ENCODE measurements around the gene DAPL1. TPM values are rescaled to one million over a fixed set of nuclear protein-coding genes. Genes with fewer than 3 reads are reported as not detected.
A peak's percentile ranks its signal among the peaks of the same experiment; 100 is the strongest.
"Not testable (repeated sequence)": the region's sequence is repeated elsewhere in the genome, so short reads cannot be mapped to it uniquely, and the experiment has no call there.

DAPL1 gene
- total RNA-seq, 1 experiment from 2014 or later = not detected

DNA sequence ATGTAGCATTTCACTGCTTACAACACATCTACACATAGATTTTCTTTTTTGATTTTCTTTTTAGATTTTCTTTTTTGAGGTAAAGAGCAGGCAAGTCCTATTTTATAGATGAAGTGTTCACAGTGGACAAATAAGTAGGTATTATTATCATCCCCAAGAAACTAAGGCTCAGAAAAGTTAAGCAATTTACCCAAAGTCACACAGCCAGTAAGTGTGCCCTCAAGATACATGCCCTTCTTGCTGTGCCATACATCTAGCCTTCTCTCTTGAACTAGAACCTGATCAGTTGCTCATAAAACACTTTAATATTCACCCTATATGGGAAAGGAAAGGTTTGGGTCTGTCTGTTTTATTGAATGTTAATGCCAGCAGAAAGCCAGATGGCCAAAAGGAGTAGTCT lies 50.3 kb downstream of the DAPL1 start:
- TF ChIP-seq NR2C2 (CRISPR knock-in tag; IDR thresholded peaks at IDR 0.05) = no peak
- Mint-ChIP-seq H3K27ac (no peak overlapping the region), H3K27me3 (ENCODE audit: low read depth) (0 out of 2 replicates have a peak, but pooled peaks cover 3% of the 10 kb centered on the region), H3K9me3 (no peaks in the 10 kb centered on the region), H3K4me3 (no peak overlapping the region), H3K36me3 (no peaks in the 10 kb centered on the region), H3K4me1 (peaks cover 24% of the 10 kb centered on the region)
- ATAC-seq (no peak), DNase-seq (ENCODE audit: low spot score) (no peak)
- CTCF ChIA-PET = interaction anchor here (1.1 to 1.2 kb wide), 3 partner anchors 16 to 99 kb away, joined by 3 to 4 read pairs (median 3); no protein-coding TSS in a partner anchor
- POLR2A ChIA-PET = no interaction called here

DNA sequence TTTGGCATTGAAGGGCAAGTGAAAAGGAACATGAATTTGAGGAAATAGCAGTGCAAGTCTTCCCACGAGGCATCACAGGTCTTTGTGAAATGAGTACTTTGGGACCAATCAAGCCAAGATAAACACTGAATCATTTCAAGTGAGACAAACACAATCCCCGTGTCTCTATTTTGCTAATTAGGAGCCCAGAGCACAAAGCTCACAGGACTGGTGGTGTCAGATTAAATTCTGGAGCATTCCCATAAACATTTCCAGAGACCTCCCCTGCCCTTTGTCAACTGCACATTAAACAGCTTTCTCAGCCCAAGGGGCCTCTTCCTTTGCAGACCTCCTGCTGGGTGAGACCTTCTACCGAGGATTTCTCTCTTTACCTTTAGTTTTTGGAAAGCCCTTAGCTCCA lies 50.7 kb downstream of the DAPL1 start:
- ATAC-seq (peak; percentile 64), DNase-seq (ENCODE audit: low spot score) (no peak)
- Mint-ChIP-seq H3K4me1 (peaks cover 24% of the 10 kb centered on the region), H3K27ac (no peak overlapping the region), H3K36me3 (no peaks in the 10 kb centered on the region), H3K9me3 (no peaks in the 10 kb centered on the region), H3K27me3 (ENCODE audit: low read depth) (0 out of 2 replicates have a peak, but pooled peaks cover 3% of the 10 kb centered on the region), H3K4me3 (no peak overlapping the region)
- ChIA-PET POLR2A (no interaction called here), CTCF (interaction anchor here (1.1 to 1.2 kb wide), 3 partner anchors 17 to 100 kb away, joined by 3 to 4 read pairs (median 3); no protein-coding TSS in a partner anchor)
- TF ChIP-seq, protein P1, sequence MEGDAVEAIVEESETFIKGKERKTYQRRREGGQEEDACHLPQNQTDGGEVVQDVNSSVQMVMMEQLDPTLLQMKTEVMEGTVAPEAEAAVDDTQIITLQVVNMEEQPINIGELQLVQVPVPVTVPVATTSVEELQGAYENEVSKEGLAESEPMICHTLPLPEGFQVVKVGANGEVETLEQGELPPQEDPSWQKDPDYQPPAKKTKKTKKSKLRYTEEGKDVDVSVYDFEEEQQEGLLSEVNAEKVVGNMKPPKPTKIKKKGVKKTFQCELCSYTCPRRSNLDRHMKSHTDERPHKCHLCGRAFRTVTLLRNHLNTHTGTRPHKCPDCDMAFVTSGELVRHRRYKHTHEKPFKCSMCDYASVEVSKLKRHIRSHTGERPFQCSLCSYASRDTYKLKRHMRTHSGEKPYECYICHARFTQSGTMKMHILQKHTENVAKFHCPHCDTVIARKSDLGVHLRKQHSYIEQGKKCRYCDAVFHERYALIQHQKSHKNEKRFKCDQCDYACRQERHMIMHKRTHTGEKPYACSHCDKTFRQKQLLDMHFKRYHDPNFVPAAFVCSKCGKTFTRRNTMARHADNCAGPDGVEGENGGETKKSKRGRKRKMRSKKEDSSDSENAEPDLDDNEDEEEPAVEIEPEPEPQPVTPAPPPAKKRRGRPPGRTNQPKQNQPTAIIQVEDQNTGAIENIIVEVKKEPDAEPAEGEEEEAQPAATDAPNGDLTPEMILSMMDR (IDR thresholded peaks at IDR 0.05) = no peak
- TF ChIP-seq FOXJ3 (CRISPR knock-in tag; IDR thresholded peaks at IDR 0.05; ENCODE audit: borderline replicate concordance) (no peak), NR3C1 (CRISPR knock-in tag; conservative IDR thresholded peaks at IDR 0.05; ENCODE audit: low read depth) (no peak), SP1 (CRISPR knock-in tag; conservative IDR thresholded peaks at IDR 0.05) (no peak), ELF4 (CRISPR knock-in tag; IDR thresholded peaks at IDR 0.05; ENCODE audit: low read depth) (no peak)
- TF ChIP-seq, protein P2, sequence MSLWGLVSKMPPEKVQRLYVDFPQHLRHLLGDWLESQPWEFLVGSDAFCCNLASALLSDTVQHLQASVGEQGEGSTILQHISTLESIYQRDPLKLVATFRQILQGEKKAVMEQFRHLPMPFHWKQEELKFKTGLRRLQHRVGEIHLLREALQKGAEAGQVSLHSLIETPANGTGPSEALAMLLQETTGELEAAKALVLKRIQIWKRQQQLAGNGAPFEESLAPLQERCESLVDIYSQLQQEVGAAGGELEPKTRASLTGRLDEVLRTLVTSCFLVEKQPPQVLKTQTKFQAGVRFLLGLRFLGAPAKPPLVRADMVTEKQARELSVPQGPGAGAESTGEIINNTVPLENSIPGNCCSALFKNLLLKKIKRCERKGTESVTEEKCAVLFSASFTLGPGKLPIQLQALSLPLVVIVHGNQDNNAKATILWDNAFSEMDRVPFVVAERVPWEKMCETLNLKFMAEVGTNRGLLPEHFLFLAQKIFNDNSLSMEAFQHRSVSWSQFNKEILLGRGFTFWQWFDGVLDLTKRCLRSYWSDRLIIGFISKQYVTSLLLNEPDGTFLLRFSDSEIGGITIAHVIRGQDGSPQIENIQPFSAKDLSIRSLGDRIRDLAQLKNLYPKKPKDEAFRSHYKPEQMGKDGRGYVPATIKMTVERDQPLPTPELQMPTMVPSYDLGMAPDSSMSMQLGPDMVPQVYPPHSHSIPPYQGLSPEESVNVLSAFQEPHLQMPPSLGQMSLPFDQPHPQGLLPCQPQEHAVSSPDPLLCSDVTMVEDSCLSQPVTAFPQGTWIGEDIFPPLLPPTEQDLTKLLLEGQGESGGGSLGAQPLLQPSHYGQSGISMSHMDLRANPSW (CRISPR knock-in tag; conservative IDR thresholded peaks at IDR 0.05; ENCODE audit: low read depth) = no peak
- TF ChIP-seq, protein P3, sequence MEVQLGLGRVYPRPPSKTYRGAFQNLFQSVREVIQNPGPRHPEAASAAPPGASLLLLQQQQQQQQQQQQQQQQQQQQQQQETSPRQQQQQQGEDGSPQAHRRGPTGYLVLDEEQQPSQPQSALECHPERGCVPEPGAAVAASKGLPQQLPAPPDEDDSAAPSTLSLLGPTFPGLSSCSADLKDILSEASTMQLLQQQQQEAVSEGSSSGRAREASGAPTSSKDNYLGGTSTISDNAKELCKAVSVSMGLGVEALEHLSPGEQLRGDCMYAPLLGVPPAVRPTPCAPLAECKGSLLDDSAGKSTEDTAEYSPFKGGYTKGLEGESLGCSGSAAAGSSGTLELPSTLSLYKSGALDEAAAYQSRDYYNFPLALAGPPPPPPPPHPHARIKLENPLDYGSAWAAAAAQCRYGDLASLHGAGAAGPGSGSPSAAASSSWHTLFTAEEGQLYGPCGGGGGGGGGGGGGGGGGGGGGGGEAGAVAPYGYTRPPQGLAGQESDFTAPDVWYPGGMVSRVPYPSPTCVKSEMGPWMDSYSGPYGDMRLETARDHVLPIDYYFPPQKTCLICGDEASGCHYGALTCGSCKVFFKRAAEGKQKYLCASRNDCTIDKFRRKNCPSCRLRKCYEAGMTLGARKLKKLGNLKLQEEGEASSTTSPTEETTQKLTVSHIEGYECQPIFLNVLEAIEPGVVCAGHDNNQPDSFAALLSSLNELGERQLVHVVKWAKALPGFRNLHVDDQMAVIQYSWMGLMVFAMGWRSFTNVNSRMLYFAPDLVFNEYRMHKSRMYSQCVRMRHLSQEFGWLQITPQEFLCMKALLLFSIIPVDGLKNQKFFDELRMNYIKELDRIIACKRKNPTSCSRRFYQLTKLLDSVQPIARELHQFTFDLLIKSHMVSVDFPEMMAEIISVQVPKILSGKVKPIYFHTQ (CRISPR knock-in tag; IDR thresholded peaks at IDR 0.05) = no peak
- TF ChIP-seq, protein P4, sequence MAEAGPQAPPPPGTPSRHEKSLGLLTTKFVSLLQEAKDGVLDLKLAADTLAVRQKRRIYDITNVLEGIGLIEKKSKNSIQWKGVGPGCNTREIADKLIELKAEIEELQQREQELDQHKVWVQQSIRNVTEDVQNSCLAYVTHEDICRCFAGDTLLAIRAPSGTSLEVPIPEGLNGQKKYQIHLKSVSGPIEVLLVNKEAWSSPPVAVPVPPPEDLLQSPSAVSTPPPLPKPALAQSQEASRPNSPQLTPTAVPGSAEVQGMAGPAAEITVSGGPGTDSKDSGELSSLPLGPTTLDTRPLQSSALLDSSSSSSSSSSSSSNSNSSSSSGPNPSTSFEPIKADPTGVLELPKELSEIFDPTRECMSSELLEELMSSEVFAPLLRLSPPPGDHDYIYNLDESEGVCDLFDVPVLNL (CRISPR knock-in tag; IDR thresholded peaks at IDR 0.05; ENCODE audit: borderline replicate concordance, low read depth) = no peak

DNA sequence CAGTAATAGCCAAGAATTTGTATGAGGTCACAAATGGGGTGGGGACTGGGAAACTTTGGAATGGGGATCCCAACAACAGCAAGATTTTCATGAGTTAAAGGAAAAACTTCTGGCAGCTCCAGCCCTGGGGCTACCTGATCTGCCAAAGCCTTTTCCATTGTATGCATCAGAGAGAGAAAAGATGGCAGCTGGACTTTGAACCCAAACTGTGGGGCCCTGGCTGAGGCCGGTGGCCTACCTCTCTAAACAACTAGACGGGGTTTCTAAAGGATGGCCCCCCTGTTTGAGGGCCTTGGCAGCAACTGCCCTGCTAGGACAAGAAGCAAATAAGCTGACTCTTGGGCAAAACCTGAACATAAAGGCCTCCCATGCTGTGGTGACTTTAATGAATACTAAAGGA lies 52.4 kb downstream of the DAPL1 start:
- H3K36me3 Mint-ChIP-seq; DNase-seq (ENCODE audit: low spot score); H3K9me3 Mint-ChIP-seq; CTCF ChIA-PET; ATAC-seq; H3K4me3 Mint-ChIP-seq; H3K27ac Mint-ChIP-seq; POLR2A ChIA-PET; H3K27me3 Mint-ChIP-seq (ENCODE audit: low read depth): not testable (repeated sequence)
- H3K4me1 Mint-ChIP-seq = peaks cover 24% of the 10 kb centered on the region

DNA sequence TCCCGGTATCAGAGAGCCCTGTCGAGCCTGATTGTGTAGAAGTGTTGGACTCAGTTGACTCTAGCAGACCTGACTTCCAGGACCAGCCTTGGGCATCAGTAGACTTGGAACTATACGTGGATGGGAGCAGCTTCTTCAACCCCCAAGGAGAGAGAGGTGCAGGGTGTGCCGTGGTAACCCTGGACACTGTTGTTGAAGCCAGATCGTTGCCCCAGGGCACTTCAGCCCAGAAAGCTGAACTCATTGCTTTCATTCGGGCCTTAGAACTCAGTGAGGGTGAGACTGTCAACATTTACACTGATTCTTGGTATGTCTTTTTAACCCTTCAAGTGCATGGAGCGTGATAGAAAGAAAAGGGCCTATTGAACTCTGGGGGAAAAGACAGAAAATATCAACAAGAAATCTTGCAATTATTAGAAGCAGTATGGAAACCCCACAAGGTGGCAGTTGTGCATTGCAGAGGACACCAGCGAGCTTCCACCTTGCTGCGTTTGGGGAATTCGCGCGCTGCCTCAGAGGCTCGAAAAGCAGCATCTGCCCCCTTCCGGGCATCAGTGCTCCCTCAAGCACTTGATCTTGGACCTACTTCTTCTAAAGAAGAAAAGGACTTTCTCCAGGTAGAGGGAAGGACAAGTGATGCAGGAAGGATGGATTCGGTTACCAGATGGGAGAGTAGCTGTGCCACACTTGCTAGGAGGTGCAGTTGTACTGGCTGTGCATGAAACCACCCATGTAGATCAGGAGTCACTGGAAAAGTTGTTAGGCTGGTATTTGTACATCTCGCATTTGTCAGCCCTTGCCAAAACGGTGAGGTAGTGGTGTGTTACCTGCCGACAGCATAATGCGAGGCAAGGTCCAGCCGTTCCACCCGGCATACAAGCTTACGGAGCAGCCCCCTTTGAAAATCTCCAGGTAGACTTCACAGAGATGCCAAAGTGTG lies 53.2 kb downstream of the DAPL1 start:
- POLR2A ChIA-PET; H3K27me3 Mint-ChIP-seq (ENCODE audit: low read depth); H3K9me3 Mint-ChIP-seq; H3K4me3 Mint-ChIP-seq; H3K27ac Mint-ChIP-seq; ATAC-seq; H3K36me3 Mint-ChIP-seq: not testable (repeated sequence)
- CTCF ChIA-PET = interaction anchor here (0.6 to 1.2 kb wide), 5 partner anchors 18 to 103 kb away, joined by 3 to 5 read pairs (median 3); no protein-coding TSS in a partner anchor
- peak; percentile 56 for DNase-seq (ENCODE audit: low spot score)
- peaks cover 24% of the 10 kb centered on the region for H3K4me1 Mint-ChIP-seq

DNA sequence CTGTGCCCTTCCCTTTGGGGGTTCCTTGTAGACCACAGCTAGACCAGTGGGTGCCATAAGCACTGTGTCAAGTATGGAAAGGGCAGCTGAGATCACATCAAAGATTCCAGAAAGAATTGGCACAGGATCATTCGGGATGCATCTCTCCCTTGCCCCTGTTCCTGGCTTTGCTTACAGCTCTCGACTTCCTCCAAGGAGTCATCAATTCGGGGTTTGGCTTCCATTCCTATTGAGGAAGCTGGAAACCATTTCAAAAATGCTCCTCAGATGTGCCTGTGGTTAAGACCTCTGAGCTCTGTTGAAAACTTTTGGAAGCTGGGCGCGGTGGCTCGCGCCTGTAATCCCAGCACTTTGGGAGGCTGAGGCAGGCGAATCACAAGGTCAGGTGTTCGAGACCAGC lies 65.1 kb downstream of the DAPL1 start:
- Mint-ChIP-seq H3K4me1 (peaks cover 22% of the 10 kb centered on the region), H3K9me3 (peaks cover 18% of the 10 kb centered on the region)
- DNase-seq (ENCODE audit: low spot score); ATAC-seq; H3K4me3 Mint-ChIP-seq; H3K27ac Mint-ChIP-seq; CTCF ChIA-PET; H3K27me3 Mint-ChIP-seq (ENCODE audit: low read depth); POLR2A ChIA-PET; H3K36me3 Mint-ChIP-seq: not testable (repeated sequence)

DNA sequence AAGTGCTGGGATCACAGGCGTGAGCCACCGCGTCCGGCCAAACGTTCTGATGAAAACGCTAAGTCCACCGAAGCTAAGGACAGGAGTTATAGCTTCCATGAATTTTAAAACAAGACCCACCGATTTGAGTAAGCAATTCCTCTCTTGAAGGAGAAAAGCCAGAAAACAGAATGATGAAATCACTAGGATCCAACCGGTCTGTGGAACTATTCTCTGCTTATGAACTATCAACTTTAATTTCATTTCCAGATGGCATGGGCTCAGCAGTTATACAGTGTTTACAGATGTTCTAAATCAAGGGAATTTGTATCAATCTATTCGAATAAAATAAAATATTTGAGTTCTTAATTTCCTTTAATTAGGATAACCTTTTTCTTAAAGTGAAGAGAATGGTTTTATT lies 66.5 kb downstream of the DAPL1 start:
- H3K4me1 Mint-ChIP-seq = peaks cover 27% of the 10 kb centered on the region
- H3K4me3 Mint-ChIP-seq; H3K36me3 Mint-ChIP-seq; DNase-seq (ENCODE audit: low spot score); CTCF ChIA-PET; H3K27me3 Mint-ChIP-seq (ENCODE audit: low read depth); H3K27ac Mint-ChIP-seq; ATAC-seq; POLR2A ChIA-PET: not testable (repeated sequence)
- peaks cover 18% of the 10 kb centered on the region for H3K9me3 Mint-ChIP-seq

DNA sequence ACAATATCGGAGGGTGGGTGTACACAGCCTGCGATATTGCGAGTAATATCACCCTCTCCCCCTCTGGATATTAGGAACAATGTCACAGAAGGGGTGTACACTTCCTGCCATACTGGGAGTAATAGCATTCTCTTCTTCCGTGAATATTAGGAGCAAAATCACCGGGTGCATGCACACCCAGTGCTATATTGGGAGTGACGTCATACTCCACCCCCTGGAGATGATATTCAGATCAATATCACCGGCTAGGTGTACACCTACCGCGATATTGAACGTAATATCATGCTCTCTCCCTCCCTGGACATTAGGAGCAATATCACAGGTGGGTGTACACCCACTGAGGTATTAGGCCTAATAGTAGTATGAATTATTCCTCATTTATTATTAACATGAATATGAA lies 70.4 kb downstream of the DAPL1 start:
- H3K27me3 Mint-ChIP-seq (ENCODE audit: low read depth); H3K9me3 Mint-ChIP-seq; DNase-seq (ENCODE audit: low spot score); H3K36me3 Mint-ChIP-seq; ATAC-seq; H3K27ac Mint-ChIP-seq; POLR2A ChIA-PET; H3K4me3 Mint-ChIP-seq; CTCF ChIA-PET: not testable (repeated sequence)
- peaks cover 26% of the 10 kb centered on the region for H3K4me1 Mint-ChIP-seq
